Erythroblast (primary cell): ENCODE data around the gene SLAMF6.
"Not testable (repeated sequence)": the region's sequence is repeated elsewhere in the genome, so short reads cannot be mapped to it uniquely, and the experiment has no call there.

Source experiments
- DNase-seq, 2 experiments: peaks; one replicate each; lab custom pipeline; 2025; lab: John Stamatoyannopoulos, UW
- GATA1 ChIP-seq: IDR thresholded peaks from 2 replicates; pipeline ENCODE4 v1.6.1; 2011; ENCODE audit warnings: low read depth, mild to moderate bottlenecking, control low read depth, low read length, moderate library complexity
- POLR2A ChIP-seq: IDR thresholded peaks from 2 replicates; pipeline ENCODE4 v1.6.1; 2011; ENCODE audit warnings: mild to moderate bottlenecking, low read length

The SLAMF6 gene

DNA sequence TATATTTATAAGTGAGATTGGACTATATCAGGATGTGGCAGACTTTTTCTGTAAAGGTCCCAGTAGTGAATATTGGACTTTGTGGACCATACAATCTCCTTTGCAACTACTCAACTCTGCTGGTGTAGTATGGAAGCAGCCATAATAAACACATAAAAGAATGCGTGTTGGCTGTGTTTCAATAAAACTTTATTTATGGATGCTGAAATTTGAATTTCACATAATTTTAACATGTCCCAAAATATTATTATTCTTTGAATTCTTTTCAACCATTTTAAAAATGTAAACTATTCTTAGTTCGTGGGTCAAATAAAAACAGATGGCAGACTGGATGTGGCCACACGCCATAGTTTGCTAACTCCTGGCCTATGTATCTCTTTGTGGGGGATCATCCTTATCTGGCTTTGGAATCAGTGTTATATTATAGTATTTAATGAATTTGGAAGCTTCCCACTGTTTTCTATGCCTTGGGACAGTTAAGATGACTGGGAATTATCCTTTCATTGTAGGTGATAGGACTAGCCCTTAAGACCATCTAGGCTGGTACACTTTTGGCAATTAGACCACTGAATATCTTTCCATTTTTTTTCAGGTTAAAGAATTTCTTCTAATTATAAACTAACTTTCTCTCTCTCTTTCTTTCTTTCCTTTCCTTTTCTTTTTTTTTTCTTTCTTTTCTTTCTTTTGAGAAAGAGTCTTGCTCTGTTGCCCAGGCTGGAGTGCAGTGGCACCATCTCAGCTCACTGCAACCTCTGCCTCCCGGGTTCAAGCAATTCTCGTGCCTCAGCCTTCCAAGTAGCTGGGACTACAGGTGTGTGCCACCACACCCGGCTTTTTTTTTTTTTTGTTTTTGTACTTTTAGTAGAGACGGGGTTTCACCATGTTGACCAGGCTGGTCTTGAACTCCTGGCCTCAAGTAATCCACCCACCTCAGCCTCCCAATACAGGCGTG is 14.9 kb upstream of the SLAMF6 start:
- no peak for TF ChIP-seq GATA1
- TF ChIP-seq POLR2A = no peak

DNA sequence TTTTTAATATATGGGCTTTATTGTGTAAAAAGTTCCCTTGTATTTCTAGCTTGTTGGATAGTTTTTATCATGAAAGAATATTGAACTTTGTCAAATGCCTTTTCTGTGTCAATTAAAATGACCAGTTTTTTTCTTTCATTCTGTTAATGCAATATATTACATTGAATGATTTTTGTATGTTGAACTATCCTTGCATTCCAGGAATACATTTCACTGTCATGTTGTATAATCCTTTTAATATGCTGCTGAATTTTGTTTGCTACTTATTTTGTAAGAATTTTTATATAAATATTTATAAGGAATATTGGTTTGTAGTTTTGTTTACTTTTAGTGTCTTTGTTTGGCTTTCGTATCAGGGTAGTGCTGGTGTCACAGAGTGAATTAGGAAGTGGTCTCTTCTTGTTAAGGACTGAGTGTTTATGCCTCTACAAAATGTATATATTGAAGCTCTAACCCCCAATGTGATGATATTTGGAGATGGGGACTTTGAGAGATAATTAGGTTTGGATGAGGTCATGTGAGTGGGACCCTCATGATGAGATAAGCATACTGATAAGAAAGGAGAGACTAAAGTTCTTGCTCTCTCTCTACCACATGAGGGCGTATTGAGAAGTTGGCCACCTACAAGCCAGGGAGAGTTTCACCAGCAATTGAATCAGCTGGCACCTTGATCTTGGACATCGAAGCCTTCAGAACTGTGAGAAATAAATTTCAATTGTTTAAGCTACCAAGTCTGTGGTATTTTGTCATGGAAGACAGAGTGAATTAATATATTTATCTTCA is 12.0 kb upstream of the SLAMF6 start:
- DNase-seq = peak; percentile 34 to 38
- no peak for TF ChIP-seq GATA1
- TF ChIP-seq POLR2A = no peak

More for the DNA sequence above, 14.9 kb upstream of the SLAMF6 start:
- no peak for DNase-seq

DNA sequence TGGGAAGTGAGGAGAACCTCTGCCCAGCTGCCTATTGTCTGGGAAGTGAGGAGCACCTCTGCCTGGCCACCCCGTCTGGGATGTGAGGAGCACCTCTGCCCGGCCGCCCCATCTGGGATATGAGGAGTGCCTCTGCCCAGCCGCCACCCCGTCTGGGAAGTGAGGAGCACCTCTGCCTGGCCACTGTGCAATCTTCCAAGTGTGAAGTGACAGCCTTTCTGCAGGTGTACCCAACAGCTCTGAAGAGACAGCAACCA is 9.4 kb upstream of the SLAMF6 start:
- not testable (repeated sequence) for DNase-seq

DNA sequence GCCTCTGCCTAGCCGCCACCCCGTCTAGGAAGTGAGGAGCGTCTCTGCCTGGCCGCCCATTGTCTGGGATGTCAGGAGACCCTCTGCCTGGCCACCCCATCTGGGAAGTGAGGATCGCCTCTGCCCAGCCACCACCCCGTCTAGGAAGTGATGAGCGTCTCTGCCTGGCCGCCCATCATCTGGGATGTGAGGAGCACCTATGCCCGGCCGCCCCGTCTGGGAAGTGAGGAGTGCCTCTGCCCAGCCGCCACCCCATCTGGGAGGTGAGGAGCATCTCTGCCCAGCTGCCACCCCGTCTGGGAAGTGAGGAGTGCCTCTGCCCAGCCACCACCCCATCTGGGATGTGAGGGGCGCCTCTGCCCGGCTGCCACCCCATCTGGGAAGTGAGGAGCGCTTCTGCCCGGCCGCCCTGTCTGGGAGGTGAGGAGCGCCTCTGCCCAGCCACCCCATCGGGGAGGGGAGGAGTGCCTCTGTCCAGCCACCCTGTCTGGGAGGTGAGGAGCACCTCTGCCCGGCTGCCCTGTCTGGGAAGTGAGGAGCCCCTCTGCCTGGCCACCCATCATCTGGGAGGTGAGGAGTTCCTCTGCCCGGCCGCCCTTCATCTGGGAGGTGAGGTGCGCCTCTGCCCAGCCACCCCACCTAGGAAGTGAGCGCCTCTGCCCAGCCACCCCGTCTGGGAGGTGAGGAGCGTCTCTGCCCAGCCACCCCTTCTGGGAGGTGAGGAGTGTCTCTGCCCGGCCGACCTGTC is 8.9 kb upstream of the SLAMF6 start:
- DNase-seq = not testable (repeated sequence)

DNA sequence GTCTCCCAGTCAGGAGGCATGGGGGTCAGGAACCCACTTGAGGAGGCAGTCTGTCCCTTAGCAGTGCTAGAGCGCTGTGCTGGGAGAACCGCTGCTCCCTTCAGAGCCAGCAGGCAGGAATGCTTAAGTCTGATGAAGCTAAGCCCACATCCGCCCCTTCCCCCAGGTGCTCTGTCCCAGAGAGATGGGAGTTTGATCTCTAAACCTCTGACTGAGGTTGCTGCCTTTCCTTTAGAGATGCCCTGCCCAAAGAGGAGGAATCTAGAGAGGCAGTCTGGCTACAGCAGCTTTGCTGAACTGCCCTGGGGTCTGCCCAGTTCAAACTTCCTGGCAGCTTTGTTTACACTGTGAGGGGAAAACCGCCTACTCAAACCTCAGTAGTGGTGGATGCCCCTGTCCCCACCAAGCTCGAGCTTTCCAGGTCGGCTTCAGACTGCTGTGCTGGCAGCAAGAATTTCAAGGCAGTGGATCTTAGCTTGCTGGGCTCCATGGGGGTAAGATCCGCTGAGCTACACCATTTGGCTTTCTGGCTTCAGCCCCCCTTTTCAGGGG is 6.4 kb upstream of the SLAMF6 start:
- DNase-seq = not testable (repeated sequence)

DNA sequence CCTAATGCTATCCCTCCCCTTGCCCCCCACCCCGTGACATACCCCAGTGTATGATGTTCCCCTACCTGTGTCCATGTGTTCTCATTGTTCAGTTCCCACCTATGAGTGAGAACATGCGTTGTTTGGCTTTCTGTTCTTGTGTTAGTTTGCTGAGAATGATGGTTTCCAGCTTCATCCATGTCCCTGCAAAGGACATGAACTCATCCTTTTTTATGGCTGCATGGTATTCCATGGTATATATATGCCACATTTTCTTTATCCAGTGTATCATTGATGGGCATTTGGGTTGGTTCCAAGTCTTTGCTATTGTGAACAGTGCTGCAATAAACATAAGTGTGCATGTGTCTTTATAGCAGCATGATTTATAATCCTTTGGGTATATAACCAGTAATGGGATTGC is 734 bp upstream of the SLAMF6 start:
- DNase-seq = not testable (repeated sequence)

DNA sequence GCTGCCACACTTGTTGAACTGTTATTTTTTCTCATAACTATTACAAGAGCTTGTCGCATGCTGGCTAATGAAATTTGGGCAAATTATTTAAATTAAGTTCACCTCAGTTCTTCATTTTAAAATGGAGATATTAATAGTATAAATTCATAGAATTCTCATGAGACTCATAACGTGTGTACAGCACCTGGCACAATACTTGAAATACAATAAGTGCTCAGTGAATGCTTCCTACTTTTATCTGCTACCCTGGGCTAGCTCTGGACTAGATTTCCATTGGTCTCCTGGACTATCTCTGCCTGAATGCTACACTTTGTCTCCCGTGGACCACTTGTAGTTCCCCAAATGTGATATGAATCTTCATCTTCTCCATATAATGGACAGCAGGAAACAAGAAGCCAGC is 919 bp downstream of the SLAMF6 start:
- TF ChIP-seq POLR2A (no peak), GATA1 (no peak)
- DNase-seq = no peak

DNA sequence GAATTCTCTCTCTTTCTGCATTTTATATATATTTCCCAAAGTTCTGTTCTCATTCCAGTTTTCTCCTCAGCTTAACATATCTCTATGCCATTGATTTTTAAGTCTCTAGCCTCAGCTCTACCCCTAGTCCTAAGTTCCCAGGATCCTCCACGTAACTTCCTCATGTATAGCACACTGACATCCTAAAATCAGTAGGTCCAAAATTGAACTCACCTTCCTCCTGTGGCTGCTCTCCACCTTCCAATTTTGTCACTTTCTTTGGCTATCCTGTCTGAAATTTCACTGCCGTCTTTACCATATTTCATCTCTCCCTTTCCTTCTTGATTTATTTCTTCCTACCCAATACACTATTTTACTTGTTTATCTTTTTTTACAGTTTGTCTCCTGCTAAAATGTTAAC is 1.5 kb downstream of the SLAMF6 start:
- no peak for TF ChIP-seq POLR2A
- TF ChIP-seq GATA1 = no peak
- DNase-seq = no peak

DNA sequence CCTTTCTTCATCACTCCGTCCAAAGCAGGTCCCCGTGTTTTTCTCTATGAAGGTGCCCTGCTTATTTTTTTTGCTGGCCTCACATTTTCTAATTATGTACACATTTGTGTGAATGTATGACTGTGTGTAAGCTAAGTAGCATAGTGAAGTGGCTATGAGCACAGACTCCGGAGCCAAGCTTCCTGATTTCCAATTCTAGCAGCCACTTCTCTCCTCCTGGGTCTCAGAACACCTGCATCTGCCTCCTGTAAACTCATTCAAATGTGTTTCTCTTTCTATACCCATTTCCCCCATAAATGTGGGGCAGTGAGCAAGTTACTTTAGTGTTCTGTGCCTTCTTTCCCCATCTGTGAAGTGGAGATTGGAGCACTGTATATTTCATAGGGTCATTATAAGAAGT is 2.1 kb downstream of the SLAMF6 start:
- TF ChIP-seq GATA1 (no peak), POLR2A (no peak)

DNA sequence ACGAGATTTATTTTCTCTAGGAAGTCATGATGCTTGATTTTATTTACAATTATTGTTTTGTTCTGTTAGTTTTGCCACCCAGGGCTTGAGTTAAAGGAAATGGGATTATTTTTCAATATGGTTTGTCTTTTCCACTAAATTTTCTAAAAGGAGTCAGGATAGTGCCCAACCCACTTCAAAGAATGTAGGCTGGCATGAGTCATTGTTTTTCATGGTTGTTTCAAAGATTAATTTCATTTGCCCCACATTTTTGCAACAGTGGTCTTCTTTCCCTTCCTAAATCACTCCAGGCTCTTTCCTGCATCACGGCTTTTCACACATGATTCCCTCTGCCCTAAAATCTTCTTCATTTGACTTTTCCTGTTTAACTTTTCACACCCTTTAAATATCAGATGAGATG is 2.5 kb downstream of the SLAMF6 start:
- DNase-seq = no peak

More for the DNA sequence above, 2.1 kb downstream of the SLAMF6 start:
- no peak for DNase-seq

DNA sequence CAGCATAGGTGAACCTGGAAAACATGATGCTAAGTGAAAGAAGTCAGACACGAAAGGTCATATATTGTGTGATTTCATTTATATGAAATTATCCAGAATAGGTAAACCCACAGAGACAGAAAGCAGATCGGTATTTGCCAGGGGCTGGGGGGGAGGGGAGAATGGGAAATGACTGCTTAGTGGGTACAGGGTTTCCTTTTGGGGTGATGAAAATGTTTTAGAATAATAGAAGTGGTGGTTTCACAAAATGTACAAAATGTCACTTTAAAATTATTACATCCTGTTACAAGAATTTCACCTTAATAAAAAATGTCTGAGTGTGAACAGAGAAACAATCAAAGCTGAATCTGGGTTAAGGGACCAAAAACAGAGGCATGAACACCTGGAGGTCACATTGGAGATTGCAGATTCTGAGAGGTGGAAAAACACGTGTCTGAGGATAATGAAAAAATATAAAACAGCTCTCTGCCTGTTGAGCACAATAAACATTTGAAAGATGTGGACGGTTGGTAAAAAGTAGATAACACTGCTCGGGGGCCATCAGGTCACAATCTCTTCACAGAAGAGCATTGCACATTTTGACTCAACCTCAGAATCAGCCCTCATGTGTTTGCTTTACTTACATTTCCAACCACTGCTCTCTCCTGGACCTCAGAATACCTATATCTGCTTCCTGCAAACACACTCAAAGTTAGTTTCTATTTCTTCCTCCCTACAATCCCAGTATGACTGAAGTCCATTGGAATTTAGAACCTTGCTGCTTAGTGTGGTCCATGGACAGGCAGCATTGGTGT is 3.2 kb downstream of the SLAMF6 start:
- TF ChIP-seq POLR2A (no peak), GATA1 (no peak)
- DNase-seq = peak; percentile 11 to 33

More for the DNA sequence above, 2.5 kb downstream of the SLAMF6 start:
- TF ChIP-seq GATA1 (no peak), POLR2A (no peak)

DNA sequence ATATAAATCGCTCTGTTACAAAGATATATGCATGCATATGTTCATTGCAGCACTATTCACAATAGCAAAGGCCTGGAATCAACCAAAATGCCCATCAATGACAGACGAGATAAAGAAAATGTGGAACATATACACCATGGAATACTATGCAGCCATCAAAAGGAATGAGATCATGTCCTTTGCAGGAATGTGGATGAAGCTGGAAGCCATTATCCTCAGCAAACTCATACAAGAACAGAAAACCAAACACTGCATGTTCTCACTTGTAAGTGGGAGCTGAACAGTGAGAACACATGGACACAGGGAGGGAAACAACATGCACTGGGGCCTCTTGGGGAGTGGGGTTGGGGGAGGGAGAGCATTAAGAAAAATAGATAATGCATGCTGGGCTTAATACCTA is 5.5 kb downstream of the SLAMF6 start:
- DNase-seq = not testable (repeated sequence)

DNA sequence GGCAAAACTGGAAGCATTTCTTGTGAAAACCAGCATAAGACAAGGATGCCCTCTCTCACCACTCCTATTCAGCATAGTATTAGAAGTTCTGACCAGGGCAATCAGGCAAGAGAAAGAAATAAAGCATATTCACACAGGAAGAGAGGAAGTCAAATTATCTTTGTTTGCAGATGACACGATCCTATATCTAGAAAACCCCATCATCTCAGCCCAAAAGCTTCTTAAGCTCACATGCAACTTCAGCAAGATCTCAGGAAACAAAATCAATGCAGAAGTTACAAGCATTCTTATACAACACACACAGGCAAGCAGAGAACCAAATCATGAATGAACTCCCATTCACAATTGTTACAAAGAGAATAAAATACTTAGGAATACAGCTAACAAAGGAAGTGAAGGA is 7.1 kb downstream of the SLAMF6 start:
- DNase-seq = peak in 1 of 2 experiments; percentile 4

DNA sequence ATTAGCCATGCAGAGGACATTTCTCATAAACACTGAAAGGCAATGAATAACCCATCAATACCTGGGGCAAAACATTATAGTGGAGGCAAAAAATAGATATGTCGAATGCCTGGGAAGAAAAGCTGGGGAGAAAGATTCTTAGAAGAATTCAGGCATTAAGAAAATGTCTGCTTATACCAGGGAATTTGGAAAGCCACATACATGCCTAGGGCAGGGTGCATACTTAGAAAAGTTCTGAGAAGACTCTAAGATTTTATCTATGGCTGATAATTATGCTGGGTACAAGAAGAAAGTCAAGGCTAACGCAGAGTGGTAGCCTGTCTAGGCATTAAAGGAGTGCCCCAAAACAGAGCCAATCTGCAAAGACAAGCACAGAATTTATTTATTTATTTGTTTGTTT is 18.4 kb downstream of the SLAMF6 start:
- DNase-seq = no peak

More for the DNA sequence above, 18.4 kb downstream of the SLAMF6 start:
- TF ChIP-seq GATA1 = no peak
- no peak for TF ChIP-seq POLR2A
